ENCODE results near the gene PPP5C.

GRCh38 chr19:46380690-46381089, 33.8 kb downstream of the PPP5C start:
- TF ChIP-seq GATA2 (IDR thresholded peaks at IDR 0.05; ENCODE audit: low read depth, low read length), result no peak
- no peak for TF ChIP-seq GATA3 (IDR thresholded peaks at IDR 0.05; ENCODE audit: low read depth, low read length)
